Colonic mucosa (tissue), 4 donors: ENCODE results near the gene SLCO3A1. TPM values are rescaled to one million over a fixed set of nuclear protein-coding genes. Genes with fewer than 3 reads are reported as not detected.
"Not testable (repeated sequence)": the region's sequence is repeated elsewhere in the genome, so short reads cannot be mapped to it uniquely, and the experiment has no call there.

Source experiments
- DNase-seq: peaks from one replicate; pipeline ENCODE4 v3.0.0-alpha.2; 2020
- H3K27ac ChIP-seq: fragments of 200-600 bp; one replicate; pipeline ENCODE4 v1.8.0; 2021
- H3K27me3 ChIP-seq: fragments of 200-600 bp; one replicate; pipeline ENCODE4 v1.8.0; 2021
- H3K36me3 ChIP-seq: fragments of 200-600 bp; one replicate; pipeline ENCODE4 v1.8.0; 2021
- H3K4me1 ChIP-seq: fragments of 200-600 bp; one replicate; pipeline ENCODE4 v1.8.0; 2021; ENCODE audit warnings: mild to moderate bottlenecking
- H3K4me3 ChIP-seq: fragments of 200-600 bp; one replicate; pipeline ENCODE4 v1.8.0; 2021
- H3K9ac ChIP-seq, 2 donors: one replicate each; pipeline ENCODE4 v1.7.0; 2013; ENCODE audit warnings: control low read depth in 2 of 2, low read depth in 2 of 2, low read length in 2 of 2
- H3K9me3 ChIP-seq: fragments of 200-600 bp; one replicate; pipeline ENCODE4 v1.8.0; 2021
- CTCF ChIP-seq: fragments of 200-600 bp; IDR thresholded peaks from one replicate; pipeline ENCODE4 v1.8.0; 2022; ENCODE audit warnings: antibody characterized with exemption, mild to moderate bottlenecking
- intact Hi-C: fragments of 100-400 bp; cut with DNase I; formaldehyde crosslinking; loops from one replicate; pipeline ENCODE4 v1.14.1; 2022
- total RNA-seq, 2 donors: library from RNA; stranded (reverse); fragmentation: NEBNext Ultra II Directional in 1 of 2; extraction: Animal tissue kit (Norgen Biotek cat#: 25700) in 1 of 2; gene quantifications; one replicate each; pipeline ENCODE4 v1.2.1, GENCODE V29; 2021
- donor health status: healthy.
- donor health status: DM: no; HTN: no; CAD: no.
- donor health status: DM: no; HTN: no; CAD: no.

SLCO3A1 gene
- total RNA-seq, 2 donors from 2014 or later = 11.4 to 24.6 TPM

GRCh38 chr15:92056875-92057274 lies 203.4 kb downstream of the SLCO3A1 start:
- intact Hi-C loops = no loop called here

GRCh38 chr15:92059036-92059970 lies 205.8 kb downstream of the SLCO3A1 start:
- Histone ChIP-seq H3K27me3 (no peaks in the 10 kb centered on the region), H3K9me3 (no peaks in the 10 kb centered on the region), H3K36me3 (no peaks in the 10 kb centered on the region), H3K27ac (no peak overlapping the region), H3K4me3 (no peak overlapping the region), H3K4me1 (no peaks in the 10 kb centered on the region), H3K9ac (no peak overlapping the region)
- intact Hi-C loops = no loop called here
- TF ChIP-seq CTCF = no peak
- no peak for DNase-seq

More at GRCh38 chr15:92056875-92057274, 203.4 kb downstream of the SLCO3A1 start:
- Histone ChIP-seq H3K9me3 (no peaks in the 10 kb centered on the region), H3K27ac (no peak overlapping the region), H3K4me1 (no peaks in the 10 kb centered on the region), H3K27me3 (no peaks in the 10 kb centered on the region), H3K4me3 (no peak overlapping the region), H3K36me3 (no peaks in the 10 kb centered on the region), H3K9ac (no peak overlapping the region)
- TF ChIP-seq CTCF = no peak
- no peak for DNase-seq

GRCh38 chr15:92059971-92060311 lies 206.4 kb downstream of the SLCO3A1 start:
- H3K9ac ChIP-seq, H3K4me1 ChIP-seq, H3K9me3 ChIP-seq, H3K27ac ChIP-seq, H3K4me3 ChIP-seq, H3K27me3 ChIP-seq, intact Hi-C loops, H3K36me3 ChIP-seq, DNase-seq: not testable (repeated sequence)

GRCh38 chr15:92061511-92062195 lies 208.1 kb downstream of the SLCO3A1 start:
- no peaks in the 10 kb centered on the region for H3K9me3 ChIP-seq
- H3K27me3 ChIP-seq = no peaks in the 10 kb centered on the region
- H3K4me3 ChIP-seq = no peak overlapping the region
- DNase-seq = no peak
- H3K36me3 ChIP-seq = no peaks in the 10 kb centered on the region
- no peak overlapping the region for H3K27ac ChIP-seq
- no peaks in the 10 kb centered on the region for H3K4me1 ChIP-seq
- H3K9ac ChIP-seq = no peak overlapping the region
- intact Hi-C loops = no loop called here
- TF ChIP-seq CTCF = no peak

GRCh38 chr15:92062505-92062904 lies 209.0 kb downstream of the SLCO3A1 start:
- no peak overlapping the region for H3K4me3 ChIP-seq
- no peaks in the 10 kb centered on the region for H3K9me3 ChIP-seq
- DNase-seq = no peak
- H3K36me3 ChIP-seq = no peaks in the 10 kb centered on the region
- H3K27me3 ChIP-seq = no peaks in the 10 kb centered on the region
- H3K9ac ChIP-seq = no peak overlapping the region
- intact Hi-C loops = no loop called here
- no peaks in the 10 kb centered on the region for H3K4me1 ChIP-seq
- TF ChIP-seq CTCF = no peak
- H3K27ac ChIP-seq = no peak overlapping the region

- Histone ChIP-seq H3K4me3 (no peak overlapping the region), H3K9ac (no peak overlapping the region), H3K36me3 (no peaks in the 10 kb centered on the region), H3K27me3 (no peaks in the 10 kb centered on the region), H3K9me3 (no peaks in the 10 kb centered on the region), H3K4me1 (no peaks in the 10 kb centered on the region), H3K27ac (no peak overlapping the region)
- TF ChIP-seq CTCF = no peak
- no peak for DNase-seq
- intact Hi-C loops = no loop called here
These were observed 214.6 kb downstream of the SLCO3A1 start for GRCh38 chr15:92068121-92068520.
